C4-2B (cell line): Measurements from ENCODE around the gene CLPX.

Source experiments
- H3K27ac ChIP-seq: fragments of 450-650 bp; 2 replicates; pipeline ENCODE4 v1.5.1; 2017
- ZFX ChIP-seq: fragments of 450-650 bp; IDR thresholded peaks from 2 replicates; pipeline ENCODE4 v1.6.1; 2017
- TF ChIP-seq, protein P1 (sequence below): fragments of 450-650 bp; conservative IDR thresholded peaks from 2 replicates; pipeline ENCODE4 v1.5.1; 2017; ENCODE audit warnings: mild to moderate bottlenecking

Gene CLPX

DNA sequence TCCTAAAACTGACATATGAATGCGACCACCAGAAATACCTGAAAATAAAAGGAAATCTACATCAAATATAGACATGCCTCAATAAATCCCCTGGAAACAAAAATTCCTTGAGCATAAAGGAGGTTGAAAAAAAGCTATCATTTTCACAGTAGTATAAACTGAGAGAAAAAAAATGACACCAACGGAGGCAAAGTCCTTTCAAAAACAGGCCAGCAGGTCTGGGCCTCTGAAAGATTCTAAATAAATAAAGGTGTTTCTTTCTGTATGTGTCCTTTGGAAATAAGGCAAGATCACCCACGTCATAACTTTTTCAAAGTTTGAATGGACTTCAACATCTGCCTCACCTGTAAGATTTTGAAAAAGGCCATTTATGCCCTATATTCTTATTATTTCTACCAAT, 5.0 kb downstream of the CLPX start:
- TF ChIP-seq, protein P1, sequence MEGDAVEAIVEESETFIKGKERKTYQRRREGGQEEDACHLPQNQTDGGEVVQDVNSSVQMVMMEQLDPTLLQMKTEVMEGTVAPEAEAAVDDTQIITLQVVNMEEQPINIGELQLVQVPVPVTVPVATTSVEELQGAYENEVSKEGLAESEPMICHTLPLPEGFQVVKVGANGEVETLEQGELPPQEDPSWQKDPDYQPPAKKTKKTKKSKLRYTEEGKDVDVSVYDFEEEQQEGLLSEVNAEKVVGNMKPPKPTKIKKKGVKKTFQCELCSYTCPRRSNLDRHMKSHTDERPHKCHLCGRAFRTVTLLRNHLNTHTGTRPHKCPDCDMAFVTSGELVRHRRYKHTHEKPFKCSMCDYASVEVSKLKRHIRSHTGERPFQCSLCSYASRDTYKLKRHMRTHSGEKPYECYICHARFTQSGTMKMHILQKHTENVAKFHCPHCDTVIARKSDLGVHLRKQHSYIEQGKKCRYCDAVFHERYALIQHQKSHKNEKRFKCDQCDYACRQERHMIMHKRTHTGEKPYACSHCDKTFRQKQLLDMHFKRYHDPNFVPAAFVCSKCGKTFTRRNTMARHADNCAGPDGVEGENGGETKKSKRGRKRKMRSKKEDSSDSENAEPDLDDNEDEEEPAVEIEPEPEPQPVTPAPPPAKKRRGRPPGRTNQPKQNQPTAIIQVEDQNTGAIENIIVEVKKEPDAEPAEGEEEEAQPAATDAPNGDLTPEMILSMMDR: no peak
- no peak for TF ChIP-seq ZFX

DNA sequence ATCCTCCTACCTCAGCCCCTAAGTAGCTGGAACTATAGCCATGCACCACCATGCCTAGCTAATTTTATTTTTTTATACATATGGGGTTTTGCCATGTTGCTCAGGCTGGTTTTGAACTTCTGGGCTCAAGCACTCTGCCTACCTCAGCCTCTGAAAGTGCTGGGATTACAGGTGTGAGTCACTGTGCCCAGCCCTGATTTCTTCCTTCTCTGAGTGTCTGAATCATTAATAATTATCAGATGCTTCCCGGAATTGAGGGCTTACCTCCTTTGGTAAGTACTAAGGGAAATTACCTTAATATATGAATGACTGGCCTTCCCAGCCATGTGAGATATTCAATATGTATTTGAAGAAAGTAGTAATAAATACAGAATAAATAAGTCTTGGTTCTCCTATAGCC, 7.2 kb downstream of the CLPX start:
- no peak overlapping the region for H3K27ac ChIP-seq
- TF ChIP-seq, protein P1: no peak
- no peak for TF ChIP-seq ZFX

More for the DNA sequence above, 5.0 kb downstream of the CLPX start:
- H3K27ac ChIP-seq: no peak overlapping the region

DNA sequence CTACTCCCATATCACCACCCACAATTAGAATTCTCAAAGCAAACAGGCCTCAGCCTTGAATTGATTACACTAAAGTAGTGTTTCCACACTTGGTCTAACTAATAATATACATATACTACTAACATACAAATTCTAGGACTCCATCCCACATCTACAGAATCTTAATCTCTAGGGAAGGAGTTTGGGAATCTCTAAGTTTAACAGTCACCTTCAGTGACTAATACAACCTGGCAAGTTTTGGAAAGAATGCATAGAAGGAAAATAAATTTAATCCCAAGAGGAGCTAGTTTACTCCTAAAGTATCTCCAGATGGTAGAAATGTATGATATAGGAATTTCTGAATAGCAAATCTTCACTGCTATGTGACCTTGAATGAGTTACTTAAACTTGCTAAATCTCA, 9.1 kb downstream of the CLPX start:
- no peak for TF ChIP-seq ZFX
- TF ChIP-seq, protein P1: no peak
- no peak overlapping the region for H3K27ac ChIP-seq

DNA sequence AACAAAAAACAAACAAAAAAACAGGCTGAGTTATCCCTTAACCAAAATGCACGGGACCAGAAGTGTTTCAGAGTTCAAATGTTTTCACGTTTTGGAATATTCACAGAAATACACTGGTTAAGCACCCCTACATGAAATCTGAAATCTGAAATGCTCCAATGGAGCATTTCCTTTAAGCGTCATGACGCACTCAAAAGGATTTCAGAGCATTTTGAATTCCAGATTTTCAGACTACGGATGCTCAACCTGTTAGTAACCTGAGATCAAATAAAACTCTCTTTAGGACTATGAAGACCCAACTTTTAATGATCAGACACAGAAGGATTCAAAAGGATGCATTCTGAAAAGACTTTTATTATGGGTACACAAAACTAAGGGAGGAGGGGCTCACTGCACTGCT, 9.6 kb downstream of the CLPX start:
- no peak for TF ChIP-seq ZFX
- TF ChIP-seq, protein P1: no peak
- H3K27ac ChIP-seq: no peak overlapping the region

DNA sequence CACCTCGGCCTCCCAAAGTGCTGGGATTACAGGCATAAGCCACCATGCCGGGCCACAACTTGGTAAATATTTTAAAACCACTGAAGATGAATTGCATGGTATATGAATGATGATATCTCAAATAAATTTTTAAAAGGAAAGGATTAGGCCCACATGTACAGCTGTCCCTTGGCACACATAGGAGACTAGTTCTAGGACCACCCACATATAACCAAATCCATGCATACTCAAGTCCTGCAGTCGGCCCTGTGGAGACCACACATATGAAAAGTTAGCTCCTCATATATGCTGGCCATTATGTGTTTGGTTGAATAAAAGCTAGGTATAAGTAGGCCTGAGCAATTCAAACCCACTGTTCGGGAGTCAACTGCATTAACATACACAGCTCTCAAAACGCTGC, 10.6 kb downstream of the CLPX start:
- H3K27ac ChIP-seq: no peak overlapping the region
- TF ChIP-seq, protein P1: no peak
- TF ChIP-seq ZFX: no peak

DNA sequence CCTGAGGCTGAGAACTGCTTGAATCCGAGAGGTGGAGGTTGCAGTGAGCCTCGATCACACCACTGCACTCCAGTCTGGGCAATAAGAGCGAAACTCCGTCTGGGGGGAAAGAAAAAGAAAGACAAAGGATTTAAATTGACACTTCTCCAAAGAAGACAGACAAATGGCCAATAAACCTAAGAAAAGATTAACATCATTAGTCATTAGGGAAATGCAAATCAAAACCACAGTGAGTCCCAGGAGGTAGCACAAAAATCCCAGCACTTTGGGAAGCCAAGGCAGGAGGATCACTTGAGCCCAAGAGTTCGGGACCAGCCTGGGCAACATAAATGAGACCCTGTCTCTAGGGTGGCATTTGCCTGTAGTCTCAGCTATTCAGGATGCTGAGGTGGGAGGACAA, 12.6 kb downstream of the CLPX start:
- no peak overlapping the region for H3K27ac ChIP-seq
- TF ChIP-seq, protein P1: no peak
- TF ChIP-seq ZFX: no peak

DNA sequence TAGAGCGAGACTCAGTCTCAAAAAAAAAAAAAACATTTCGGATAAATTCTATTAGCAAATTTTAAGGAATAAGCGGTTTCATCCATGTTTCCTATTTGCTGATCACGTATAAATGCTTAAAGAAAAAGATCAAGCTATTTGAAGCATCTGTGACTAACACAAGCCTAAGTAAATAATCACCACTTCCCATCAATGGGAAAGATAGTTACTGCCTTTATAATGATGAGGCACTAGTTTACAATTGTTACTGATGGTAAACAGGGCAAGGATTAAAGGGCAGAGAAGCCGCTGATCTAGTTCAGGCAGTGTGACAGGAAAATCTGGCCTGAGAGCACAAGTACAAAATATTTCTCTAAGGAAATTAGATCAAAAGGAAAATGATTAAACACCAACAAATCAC, 13.7 kb downstream of the CLPX start:
- TF ChIP-seq, protein P1: no peak
- no peak for TF ChIP-seq ZFX
- H3K27ac ChIP-seq: peak overlapping the region; percentile 9; the same call in 1 of the 2 replicates
